Esophagus muscularis mucosa (tissue), 4 donors: ENCODE data around the gene HMX3.

ENCODE experiments used
- CTCF ChIP-seq, 3 experiments: fragments of 200-600 bp in 2 of 3; fragments of 450-650 bp in 1 of 3; sonication (generic) in 2 of 3; IDR thresholded peaks; one replicate each; pipeline ENCODE4 v1.5.1; 2017 to 2019; ENCODE audit warnings: antibody characterized with exemption in 3 of 3, mild to moderate bottlenecking in 2 of 3, moderate library complexity in 1 of 3
- EP300 ChIP-seq: sonication (generic); formaldehyde crosslinking; IDR thresholded peaks from one replicate; pipeline ENCODE4 v1.6.1; 2017; ENCODE audit warnings: antibody characterized with exemption
- POLR2A ChIP-seq: fragments of 450-650 bp; IDR thresholded peaks from one replicate; pipeline ENCODE4 v1.6.1; 2017; ENCODE audit warnings: antibody characterized with exemption, moderate library complexity, mild to moderate bottlenecking, low read depth
- POLR2AphosphoS5 ChIP-seq, 2 donors: sonication (generic); formaldehyde crosslinking; IDR thresholded peaks; one replicate each; pipeline ENCODE4 v1.6.1; 2017; ENCODE audit warnings: antibody characterized with exemption in 2 of 2

DNA sequence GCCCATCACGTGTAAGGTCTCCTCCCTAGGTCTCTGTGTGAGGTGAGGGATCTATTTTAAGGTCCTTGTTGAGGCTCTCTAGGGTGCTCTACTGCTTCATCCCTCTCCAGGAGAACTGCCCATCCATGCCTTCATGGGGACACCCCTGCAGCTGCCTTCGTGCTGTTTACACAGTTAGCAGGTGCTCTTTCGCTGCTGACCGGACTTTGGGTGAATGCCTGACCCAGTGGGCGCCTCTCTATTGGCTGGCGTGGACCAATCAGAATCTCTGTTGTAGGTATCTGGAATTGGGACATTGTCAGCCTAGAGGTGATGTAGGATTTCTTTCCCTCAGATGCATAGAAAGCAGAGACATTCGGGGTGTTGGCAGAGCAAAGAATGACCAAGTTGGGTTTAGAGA is 38.7 kb upstream of the HMX3 start:
- TF ChIP-seq POLR2A (no peak), CTCF (IDR thresholded peaks at IDR 0.05) (no peak), EP300 (no peak), POLR2AphosphoS5 (IDR thresholded peaks at IDR 0.05) (no peak)
